Lung (tissue), 12 donors: ENCODE data around the gene DAB1. TPM values are rescaled to one million over a fixed set of nuclear protein-coding genes. Genes with fewer than 3 reads are reported as not detected.

Experiments used
- ATAC-seq: fragments of 200-7000 bp; cut with Tn5 transposase; one replicate; pipeline ENCODE4 v1.9.1; 2020; ENCODE audit warnings: moderate number of reproducible peaks; ENCODE audit not compliant: insufficient read depth, low FRiP score
- DNase-seq, 3 donors: peaks; one replicate each; pipeline ENCODE4 v3.0.0-alpha.2; 2013 to 2017
- H3K27ac ChIP-seq, 2 donors: one replicate each; pipeline ENCODE4 v1.5.1; 2013; ENCODE audit warnings: mild to moderate bottlenecking in 2 of 2, moderate library complexity in 2 of 2, control low read depth in 1 of 2, inconsistent platforms in 1 of 2, low read depth in 1 of 2, low read length in 1 of 2
- H3K27me3 ChIP-seq, 3 donors: one replicate each; pipeline ENCODE4 v1.5.1; 2013; ENCODE audit warnings: low read length in 2 of 3; ENCODE audit not compliant: control insufficient read depth in 3 of 3, insufficient read depth in 3 of 3
- H3K36me3 ChIP-seq, 4 donors: one replicate each; pipeline ENCODE4 v1.5.1; 2013; ENCODE audit warnings: low read length in 4 of 4, mild to moderate bottlenecking in 1 of 4, moderate library complexity in 1 of 4; ENCODE audit not compliant: control insufficient read depth in 4 of 4, insufficient read depth in 4 of 4
- H3K4me1 ChIP-seq, 5 donors: one replicate each; pipeline ENCODE4 v1.5.1; 2013; ENCODE audit warnings: low read length in 5 of 5, mild to moderate bottlenecking in 2 of 5, moderate library complexity in 1 of 5; ENCODE audit not compliant: control insufficient read depth in 5 of 5, insufficient read depth in 5 of 5
- H3K4me3 ChIP-seq: one replicate; pipeline ENCODE4 v1.5.1; 2013; ENCODE audit warnings: mild to moderate bottlenecking, control low read depth, moderate library complexity
- H3K9ac ChIP-seq, 2 donors: one replicate each; pipeline ENCODE4 v1.5.1; 2013; ENCODE audit warnings: low read length in 2 of 2, control low read depth in 1 of 2; ENCODE audit not compliant: insufficient read depth in 1 of 2
- H3K9me3 ChIP-seq, 4 donors: one replicate each; pipeline ENCODE4 v1.5.1; 2013; ENCODE audit warnings: low read length in 3 of 4, mild to moderate bottlenecking in 1 of 4, moderate library complexity in 1 of 4; ENCODE audit not compliant: control insufficient read depth in 4 of 4, insufficient read depth in 3 of 4
- CTCF ChIP-seq: IDR thresholded peaks from 2 replicates; pipeline ENCODE4 v1.5.1; 2012; ENCODE audit warnings: mild to moderate bottlenecking; ENCODE audit errors: control extremely low read depth, extremely low read depth
- WGBS, 2 donors: extraction: QIAGEN DNeasy Blood & Tissue Kit; methylation state at CpG; one replicate each; pipeline ENCODE4 v1.1.7; 2013; 5-methylcytosine and 5-hydroxymethylcytosine counted together
- polyA plus RNA-seq, 2 donors: library from polyadenylated mRNA; stranded (reverse); fragments of 200-250 nt; gene quantifications; one replicate each; pipeline ENCODE4 v1.2.1, GENCODE V29; 2013
- total RNA-seq, 2 donors: library from RNA; depleted of rRNA in 1 of 2; stranded (reverse); fragments of >200 nt in 1 of 2; gene quantifications; one replicate each; pipeline ENCODE4 v1.2.1, GENCODE V29; 2014 to 2021
- donor health status: control.
- donor health status: control.
- donor health status: Bipolar disorder and iron deficiency.
- donor health status: healthy.
- donor health status: DM: yes; HTN: yes; CAD: no.

DAB1 gene
- total and polyA plus RNA-seq, 4 donors, result 0.06 to 0.77 (median 0.10) TPM

DNA sequence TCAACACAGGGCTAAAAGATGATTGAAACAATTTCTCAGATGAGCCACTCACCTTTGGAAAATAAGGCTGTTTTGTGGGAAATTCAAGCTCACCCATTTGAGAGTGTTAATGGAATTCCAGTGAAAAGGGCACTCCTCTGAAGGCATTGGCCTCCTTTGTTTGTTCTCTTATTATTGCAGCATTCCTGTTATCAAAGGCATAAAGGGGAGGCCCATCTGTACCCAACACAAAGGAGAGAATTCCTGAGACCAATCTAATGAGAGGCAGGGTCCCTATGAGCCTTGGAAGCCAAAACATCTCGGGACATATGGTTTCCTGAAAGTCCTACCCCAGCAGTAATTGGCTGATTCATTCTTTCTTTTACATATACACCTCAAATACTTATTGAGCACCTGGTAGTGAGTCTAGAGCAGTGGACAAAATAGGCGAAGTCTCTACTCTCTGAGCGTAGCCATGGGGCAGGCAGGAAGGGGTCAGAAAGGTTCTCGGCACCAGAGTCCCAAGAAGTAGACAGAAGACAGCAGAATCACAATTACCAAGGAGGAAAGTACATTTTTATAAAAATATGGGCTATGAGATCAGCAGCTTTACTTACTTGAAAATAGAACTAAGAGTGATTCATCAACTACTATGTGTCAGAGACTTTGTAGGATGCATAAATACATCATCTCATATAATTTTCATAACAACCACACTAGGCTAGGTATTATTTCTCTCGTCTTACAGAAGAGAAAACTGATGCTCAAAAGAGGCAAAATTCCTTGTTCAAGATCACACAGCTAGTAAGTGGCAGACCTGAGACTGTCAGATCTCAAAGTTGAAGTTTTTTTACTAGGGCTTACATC lies 218.7 kb downstream of the DAB1 start:
- no peak for TF ChIP-seq CTCF
- WGBS, 2 donors, result 84 to 88% methylated on average over 5 of the region's 5 CpGs
- DNase-seq (no peak), ATAC-seq (no peak)
- H3K27me3 ChIP-seq, result no peaks in the 10 kb centered on the region
- no peaks in the 10 kb centered on the region for H3K36me3 ChIP-seq
- H3K4me3 ChIP-seq, result no peak overlapping the region
- H3K4me1 ChIP-seq, result no peaks in the 10 kb centered on the region
- peaks cover 0 to 2% (median 0%) of the 10 kb centered on the region in 4 donors for H3K9me3 ChIP-seq
- no peak overlapping the region for H3K9ac ChIP-seq
- no peak overlapping the region for H3K27ac ChIP-seq

- Histone ChIP-seq H3K9ac (no peak overlapping the region), H3K27ac (no peak overlapping the region), H3K4me1 (no peaks in the 10 kb centered on the region), H3K9me3 (peaks cover 0 to 2% (median 0%) of the 10 kb centered on the region in 4 donors), H3K27me3 (no peaks in the 10 kb centered on the region), H3K4me3 (no peak overlapping the region), H3K36me3 (no peaks in the 10 kb centered on the region)
- 77 to 83% methylated on average over 3 of the region's 3 CpGs for WGBS, 2 donors
- TF ChIP-seq CTCF, result no peak
- ATAC-seq, result no peak
- DNase-seq, result no peak
Observed at GRCh38 chr1:57204091-57204490, 219.8 kb downstream of the DAB1 start.

DNA sequence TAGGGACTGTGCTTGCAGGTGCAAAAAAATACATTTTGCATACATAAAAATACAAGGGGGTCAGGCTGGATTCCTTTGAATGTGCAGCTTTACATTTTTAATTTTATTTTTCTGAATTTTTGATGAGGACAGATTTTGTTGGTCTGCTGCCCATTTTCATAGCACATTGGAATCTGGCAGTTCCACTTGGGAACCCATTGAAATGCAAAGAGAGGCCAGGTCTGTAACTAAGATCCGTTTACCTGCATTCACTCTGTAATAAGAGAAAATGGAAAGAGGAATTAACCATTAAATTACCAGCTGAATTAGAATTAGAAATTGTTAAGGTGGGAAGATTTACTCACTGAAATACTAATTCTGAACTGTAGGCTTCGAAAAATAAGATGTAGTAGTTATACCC lies 221.6 kb downstream of the DAB1 start:
- Histone ChIP-seq H3K9me3 (no peaks in the 10 kb centered on the region), H3K27me3 (no peaks in the 10 kb centered on the region), H3K27ac (no peak overlapping the region), H3K4me1 (no peaks in the 10 kb centered on the region), H3K36me3 (no peaks in the 10 kb centered on the region), H3K4me3 (no peak overlapping the region), H3K9ac (no peak overlapping the region)
- ATAC-seq (no peak), DNase-seq (peak in 1 of 3 donors; percentile 57)
- no peak for TF ChIP-seq CTCF
- 59% methylated on average over 2 of the region's 2 CpGs for WGBS, 2 donors
